Astrocyte (in vitro differentiated cells and primary cell): ENCODE results near the gene PLSCR3. TPM values are rescaled to one million over a fixed set of nuclear protein-coding genes. Genes with fewer than 3 reads are reported as not detected.
A peak's percentile ranks its signal among the peaks of the same experiment; 100 is the strongest.

Source experiments
- DNase-seq: peaks from one replicate; pipeline ENCODE4 v3.0.0-alpha.2; 2010; ENCODE audit warnings: low read depth
- FAIRE-seq: peaks from 2 replicates; lab custom pipeline; 2011; peaks lifted over from hg19 to GRCh38; lab: Jason Lieb, UNC
- H2AFZ ChIP-seq: 2 replicates; pipeline ENCODE4 v1.6.0; 2012; ENCODE audit warnings: low read depth, low read length, inconsistent platforms
- H3K27ac ChIP-seq: 2 replicates; pipeline ENCODE4 v1.5.1; 2011; ENCODE audit warnings: low read depth, low read length, inconsistent platforms
- H3K27me3 ChIP-seq: 2 replicates; pipeline ENCODE4 v1.6.0; 2011; ENCODE audit warnings: low read length, inconsistent platforms; ENCODE audit not compliant: insufficient read depth
- H3K36me3 ChIP-seq: 2 replicates; pipeline ENCODE4 v1.5.1; 2011; ENCODE audit warnings: low read length, inconsistent platforms; ENCODE audit not compliant: insufficient read depth
- H3K4me1 ChIP-seq: 2 replicates; pipeline ENCODE4 v1.5.1; 2011; ENCODE audit warnings: low read length, inconsistent platforms; ENCODE audit not compliant: insufficient read depth
- H3K4me2 ChIP-seq: 2 replicates; pipeline ENCODE4 v1.6.0; 2012; ENCODE audit warnings: low read length, inconsistent platforms
- H3K4me3 ChIP-seq: 2 replicates; pipeline ENCODE4 v1.5.1; 2011; ENCODE audit warnings: low read depth, mild to moderate bottlenecking, low read length, inconsistent platforms; ENCODE audit not compliant: insufficient read depth
- H3K79me2 ChIP-seq: 2 replicates; pipeline ENCODE4 v1.6.0; 2012; ENCODE audit warnings: mild to moderate bottlenecking, low read length, inconsistent platforms; ENCODE audit not compliant: insufficient read depth
- H3K9ac ChIP-seq: 2 replicates; pipeline ENCODE4 v1.6.0; 2012; ENCODE audit warnings: mild to moderate bottlenecking, low read length, inconsistent platforms
- H3K9me3 ChIP-seq: 2 replicates; pipeline ENCODE4 v1.5.1; 2012; ENCODE audit warnings: low read depth, mild to moderate bottlenecking, low read length, inconsistent platforms; ENCODE audit not compliant: insufficient read depth
- H4K20me1 ChIP-seq: 2 replicates; pipeline ENCODE4 v1.6.0; 2012; ENCODE audit warnings: low read length, inconsistent platforms; ENCODE audit not compliant: insufficient read depth
- H3K27ac Mint-ChIP-seq: one replicate; pipeline ENCODE4 v1.8.0; 2021; ENCODE audit warnings: mild to moderate bottlenecking, mixed read lengths; ENCODE audit not compliant: unreplicated experiment
- H3K27me3 Mint-ChIP-seq: one replicate; pipeline ENCODE4 v1.8.0; 2021; ENCODE audit warnings: low read depth, mixed read lengths; ENCODE audit not compliant: unreplicated experiment
- H3K36me3 Mint-ChIP-seq: one replicate; pipeline ENCODE4 v1.8.0; 2021; ENCODE audit warnings: low read depth, mixed read lengths; ENCODE audit not compliant: unreplicated experiment
- H3K4me1 Mint-ChIP-seq: one replicate; pipeline ENCODE4 v1.8.0; 2021; ENCODE audit warnings: low read depth, mixed read lengths; ENCODE audit not compliant: unreplicated experiment
- H3K4me3 Mint-ChIP-seq: one replicate; pipeline ENCODE4 v1.8.0; 2021; ENCODE audit warnings: mild to moderate bottlenecking, moderate library complexity, mixed read lengths; ENCODE audit not compliant: unreplicated experiment
- H3K9me3 Mint-ChIP-seq: one replicate; pipeline ENCODE4 v1.8.0; 2021; ENCODE audit warnings: mild to moderate bottlenecking, mixed read lengths; ENCODE audit not compliant: unreplicated experiment
- CTCF ChIP-seq: IDR thresholded peaks from 2 replicates; pipeline ENCODE4 v1.5.1; 2011; ENCODE audit warnings: low read depth, mild to moderate bottlenecking, inconsistent platforms, low read length, moderate library complexity; ENCODE audit not compliant: insufficient read depth
- EZH2 ChIP-seq: IDR thresholded peaks from 2 replicates; pipeline ENCODE4 v1.6.1; 2012; ENCODE audit warnings: mild to moderate bottlenecking, low read length, inconsistent platforms; ENCODE audit not compliant: insufficient read depth
- total RNA-seq: library from RNA; stranded (reverse); gene quantifications from 2 replicates; pipeline ENCODE4 v1.2.1, GENCODE V29; 2021

Gene PLSCR3
- total RNA-seq, 1 donor from 2014 or later: 67.6 TPM

- Mint-ChIP-seq H3K27me3 (no peaks in the 10 kb centered on the region), H3K4me1 (peaks cover 13% of the 10 kb centered on the region), H3K4me3 (peak overlapping the region; percentile 92), H3K9me3 (no peaks in the 10 kb centered on the region), H3K36me3 (peaks cover 3% of the 10 kb centered on the region), H3K27ac (peak overlapping the region; percentile 86)
- DNase-seq: no peak
- H3K9me3 ChIP-seq: no peaks in the 10 kb centered on the region
- TF ChIP-seq EZH2: peak; percentile 42
- TF ChIP-seq CTCF: no peak
- no peak overlapping the region for H3K27ac ChIP-seq
- no peaks in the 10 kb centered on the region for H3K79me2 ChIP-seq
- no peaks in the 10 kb centered on the region for H3K36me3 ChIP-seq
- H3K9ac ChIP-seq: no peak overlapping the region
- peak overlapping the region; percentile 75 for H2AFZ ChIP-seq
- H3K4me2 ChIP-seq: peak overlapping the region; percentile 84
- peaks cover 27% of the 10 kb centered on the region for H3K4me1 ChIP-seq
- H3K27me3 ChIP-seq: peaks cover 27% of the 10 kb centered on the region
- peak overlapping the region; percentile 48 for H3K4me3 ChIP-seq
- FAIRE-seq: no peak
- H4K20me1 ChIP-seq: peaks cover 13% of the 10 kb centered on the region
These were observed 41.6 kb upstream of the PLSCR3 start for GRCh38 chr17:7435676-7436555.

- Histone ChIP-seq H3K4me1 (peaks cover 6% of the 10 kb centered on the region), H2AFZ (no peak overlapping the region), H3K36me3 (no peaks in the 10 kb centered on the region), H3K4me2 (no peak overlapping the region), H4K20me1 (no peaks in the 10 kb centered on the region), H3K9me3 (no peaks in the 10 kb centered on the region), H3K79me2 (no peaks in the 10 kb centered on the region), H3K4me3 (no peak overlapping the region), H3K27me3 (peaks cover 3% of the 10 kb centered on the region), H3K27ac (no peak overlapping the region), H3K9ac (no peak overlapping the region)
- FAIRE-seq (no peak), DNase-seq (no peak)
- Mint-ChIP-seq H3K27me3 (peaks cover 5% of the 10 kb centered on the region), H3K4me1 (no peaks in the 10 kb centered on the region), H3K9me3 (peaks cover 2% of the 10 kb centered on the region), H3K4me3 (no peak overlapping the region), H3K27ac (no peak overlapping the region), H3K36me3 (no peaks in the 10 kb centered on the region)
- no peak for TF ChIP-seq EZH2
- no peak for TF ChIP-seq CTCF
These were observed 38.0 kb upstream of the PLSCR3 start for GRCh38 chr17:7432296-7432695.

GRCh38 chr17:7431231-7431630, 36.9 kb upstream of the PLSCR3 start:
- Histone ChIP-seq H4K20me1 (no peaks in the 10 kb centered on the region), H3K9me3 (no peaks in the 10 kb centered on the region), H3K27me3 (no peaks in the 10 kb centered on the region), H2AFZ (no peak overlapping the region), H3K27ac (no peak overlapping the region), H3K4me1 (peaks cover 3% of the 10 kb centered on the region), H3K4me3 (no peak overlapping the region), H3K4me2 (no peak overlapping the region), H3K36me3 (no peaks in the 10 kb centered on the region), H3K9ac (no peak overlapping the region), H3K79me2 (no peaks in the 10 kb centered on the region)
- no peak for TF ChIP-seq CTCF
- TF ChIP-seq EZH2: no peak
- Mint-ChIP-seq H3K27ac (no peak overlapping the region), H3K9me3 (peaks cover 2% of the 10 kb centered on the region), H3K36me3 (peaks cover under 1% of the 10 kb centered on the region), H3K4me1 (no peaks in the 10 kb centered on the region), H3K4me3 (no peak overlapping the region), H3K27me3 (peaks cover 5% of the 10 kb centered on the region)
- DNase-seq: no peak
- FAIRE-seq: no peak
